Measurements from ENCODE around the gene LUM. TPM values are rescaled to one million over a fixed set of nuclear protein-coding genes. Genes with fewer than 3 reads are reported as not detected.

LUM gene
- total RNA-seq, 2 experiments from 2014 or later: not detected

DNA sequence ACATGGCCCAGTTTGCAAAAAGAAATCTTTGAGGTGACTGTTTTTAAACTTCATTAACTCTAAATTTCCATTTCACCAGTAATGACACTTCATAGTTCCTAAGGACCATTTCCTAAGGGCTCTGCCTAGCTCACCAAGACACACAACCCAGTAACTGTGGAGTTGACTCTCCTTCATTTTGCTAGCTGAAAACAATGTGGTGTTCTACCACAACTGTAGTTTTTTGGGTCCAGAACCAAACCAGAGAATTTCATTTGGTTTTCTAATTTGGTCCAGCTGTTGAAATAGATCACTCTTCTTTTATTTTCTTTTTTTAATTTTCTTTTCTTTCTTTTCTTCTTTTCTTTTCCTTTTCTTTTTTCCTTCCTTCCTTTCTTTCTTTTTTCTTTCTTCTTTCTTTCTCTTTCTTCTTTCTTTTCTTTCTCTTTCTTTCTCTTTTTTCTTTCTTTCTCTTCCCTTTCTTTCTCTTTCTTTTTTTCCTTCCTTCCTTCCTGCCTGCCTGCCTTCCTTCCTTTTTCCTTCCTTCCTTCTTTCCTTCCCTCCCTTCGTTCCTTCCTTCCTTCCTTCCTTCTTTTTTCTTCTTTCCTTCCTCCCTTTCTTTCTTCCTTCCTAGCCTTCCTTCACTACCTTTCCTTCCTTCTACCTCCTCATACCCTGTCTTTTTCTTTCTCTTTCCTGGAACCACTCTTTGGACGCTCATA is 18.5 kb upstream of the LUM start:
- H3K27me3 Mint-ChIP-seq (ENCODE audit: low read depth): no peaks in the 10 kb centered on the region
- H3K36me3 Mint-ChIP-seq (ENCODE audit: low read depth): no peaks in the 10 kb centered on the region
- H3K9me3 Mint-ChIP-seq (ENCODE audit: insufficient read depth): no peaks in the 10 kb centered on the region
- ATAC-seq (no peak), DNase-seq (no peak)
- no peak overlapping the region for H3K4me3 Mint-ChIP-seq
- ChIA-PET CTCF (no interaction called here), POLR2A (no interaction called here)
- H3K4me1 Mint-ChIP-seq (ENCODE audit: low read depth): no peaks in the 10 kb centered on the region
- H3K27ac Mint-ChIP-seq: no peak overlapping the region

DNA sequence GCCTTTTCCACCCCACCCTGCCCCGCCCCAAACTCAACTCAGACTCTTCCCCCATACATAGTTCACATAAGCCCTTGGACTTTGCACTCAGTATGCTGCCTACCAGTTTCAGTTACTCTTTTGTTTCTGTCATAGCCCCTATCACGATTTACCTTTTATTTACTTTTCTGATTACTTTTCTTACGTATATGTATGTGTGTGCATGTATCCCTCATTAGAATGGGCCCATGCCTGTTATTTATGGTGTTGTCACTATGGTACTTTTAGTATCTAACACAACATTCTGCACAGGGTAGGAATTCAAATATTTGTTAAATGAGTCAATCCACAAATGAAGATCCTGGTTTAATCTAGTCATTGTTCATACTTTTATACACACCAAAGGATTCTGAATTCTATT is 16.5 kb upstream of the LUM start:
- H3K4me1 Mint-ChIP-seq (ENCODE audit: low read depth): no peaks in the 10 kb centered on the region
- no peak for ATAC-seq
- no peak for DNase-seq
- CTCF ChIA-PET: no interaction called here
- no peaks in the 10 kb centered on the region for H3K36me3 Mint-ChIP-seq (ENCODE audit: low read depth)
- H3K27me3 Mint-ChIP-seq (ENCODE audit: low read depth): no peaks in the 10 kb centered on the region
- no peak overlapping the region for H3K27ac Mint-ChIP-seq
- no peak overlapping the region for H3K4me3 Mint-ChIP-seq
- POLR2A ChIA-PET: no interaction called here
- H3K9me3 Mint-ChIP-seq (ENCODE audit: insufficient read depth): no peaks in the 10 kb centered on the region

GRCh38 chr12:91127306-91127705 is 16.0 kb upstream of the LUM start:
- ATAC-seq (no peak), DNase-seq (no peak)
- no peaks in the 10 kb centered on the region for H3K4me1 Mint-ChIP-seq (ENCODE audit: low read depth)
- no peak overlapping the region for H3K27ac Mint-ChIP-seq
- no peak overlapping the region for H3K4me3 Mint-ChIP-seq
- H3K36me3 Mint-ChIP-seq (ENCODE audit: low read depth): no peaks in the 10 kb centered on the region
- POLR2A ChIA-PET: no interaction called here
- no peaks in the 10 kb centered on the region for H3K9me3 Mint-ChIP-seq (ENCODE audit: insufficient read depth)
- CTCF ChIA-PET: no interaction called here
- H3K27me3 Mint-ChIP-seq (ENCODE audit: low read depth): no peaks in the 10 kb centered on the region

- H3K27ac Mint-ChIP-seq: no peak overlapping the region
- no peak for DNase-seq
- no peaks in the 10 kb centered on the region for H3K9me3 Mint-ChIP-seq (ENCODE audit: insufficient read depth)
- CTCF ChIA-PET: no interaction called here
- no peaks in the 10 kb centered on the region for H3K4me1 Mint-ChIP-seq (ENCODE audit: low read depth)
- no peaks in the 10 kb centered on the region for H3K27me3 Mint-ChIP-seq (ENCODE audit: low read depth)
- no peak for ATAC-seq
- no peak overlapping the region for H3K4me3 Mint-ChIP-seq
- no peaks in the 10 kb centered on the region for H3K36me3 Mint-ChIP-seq (ENCODE audit: low read depth)
- POLR2A ChIA-PET: no interaction called here
Measured at GRCh38 chr12:91126516-91126915, 15.2 kb upstream of the LUM start.

DNA sequence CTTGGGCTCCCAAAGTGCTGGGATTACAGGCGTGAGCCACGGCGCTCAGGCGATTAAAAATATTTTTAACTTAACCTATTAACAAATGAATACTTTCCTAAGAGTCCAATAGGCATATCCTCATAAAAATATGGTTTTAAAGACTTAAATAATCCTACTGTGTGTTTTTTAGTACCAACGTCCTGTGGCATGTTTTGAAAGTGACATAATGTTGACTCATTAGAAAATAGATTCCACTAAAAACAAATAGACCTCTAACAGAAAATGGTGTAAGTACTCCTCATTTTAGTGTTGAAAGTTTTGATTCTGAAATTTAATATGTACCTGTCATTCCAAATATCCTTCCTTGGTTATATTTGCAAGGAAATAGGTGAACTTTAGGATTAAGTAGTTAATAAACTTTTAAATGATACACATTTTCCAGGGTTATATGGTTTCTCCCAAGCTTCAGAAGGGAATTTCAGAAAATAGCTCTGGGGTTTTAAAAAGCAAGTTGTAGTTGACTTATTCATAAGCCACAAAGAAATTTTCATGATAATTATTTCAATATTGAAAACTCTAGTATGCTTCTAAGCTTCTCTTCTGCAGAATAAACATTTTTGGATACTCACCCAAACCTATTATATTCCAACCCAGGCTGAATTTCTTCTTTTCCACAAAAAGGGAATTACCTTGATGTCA is 12.1 kb upstream of the LUM start:
- ChIA-PET CTCF (interaction anchor here (0.8 kb wide), 1 partner anchor 15 kb away, joined by 3 read pairs; no protein-coding TSS in a partner anchor), POLR2A (interaction anchor here (0.5 kb wide), 1 partner anchor 22 kb away, joined by 3 read pairs; no protein-coding TSS in a partner anchor)
- H3K4me1 Mint-ChIP-seq (ENCODE audit: low read depth): no peaks in the 10 kb centered on the region

GRCh38 chr12:91120781-91121180 is 9.5 kb upstream of the LUM start:
- DNase-seq (no peak), ATAC-seq (no peak)
- Mint-ChIP-seq H3K27ac (no peak overlapping the region), H3K36me3 (ENCODE audit: low read depth) (no peaks in the 10 kb centered on the region), H3K4me3 (no peak overlapping the region), H3K9me3 (ENCODE audit: insufficient read depth) (no peaks in the 10 kb centered on the region), H3K4me1 (ENCODE audit: low read depth) (no peaks in the 10 kb centered on the region), H3K27me3 (ENCODE audit: low read depth) (no peaks in the 10 kb centered on the region)
- CTCF ChIA-PET: no interaction called here
- POLR2A ChIA-PET: no interaction called here

More for the DNA sequence above, 12.1 kb upstream of the LUM start:
- DNase-seq: no peak
- Mint-ChIP-seq H3K9me3 (ENCODE audit: insufficient read depth) (no peaks in the 10 kb centered on the region), H3K27me3 (ENCODE audit: low read depth) (no peaks in the 10 kb centered on the region), H3K36me3 (ENCODE audit: low read depth) (no peaks in the 10 kb centered on the region), H3K4me3 (no peak overlapping the region), H3K27ac (no peak overlapping the region)
- no peak for ATAC-seq

DNA sequence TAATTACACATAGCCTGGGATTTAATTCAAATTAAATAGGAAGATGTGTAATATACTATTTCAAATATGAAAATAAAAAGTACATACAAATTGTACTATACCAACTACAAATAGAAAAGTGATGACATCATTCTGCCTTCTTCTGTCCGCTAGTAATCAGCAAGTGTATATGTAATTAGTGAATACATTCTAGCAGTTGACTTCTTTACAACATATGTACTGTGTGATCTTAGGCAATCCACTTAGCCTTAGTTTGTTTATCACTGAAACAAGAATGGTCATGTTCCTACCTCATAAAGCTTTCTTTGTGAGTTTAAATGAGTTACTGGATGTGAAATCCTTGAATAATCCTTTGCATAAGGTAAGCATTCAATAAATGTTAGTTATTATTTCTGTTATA is 7.8 kb upstream of the LUM start:
- CTCF ChIA-PET: interaction anchor here (0.9 kb wide), 1 partner anchor 11 kb away, joined by 3 read pairs; no protein-coding TSS in a partner anchor
- no peak for ATAC-seq
- no peaks in the 10 kb centered on the region for H3K9me3 Mint-ChIP-seq (ENCODE audit: insufficient read depth)
- H3K4me1 Mint-ChIP-seq (ENCODE audit: low read depth): no peaks in the 10 kb centered on the region
- no peak overlapping the region for H3K4me3 Mint-ChIP-seq
- POLR2A ChIA-PET: no interaction called here
- H3K27ac Mint-ChIP-seq: no peak overlapping the region
- H3K36me3 Mint-ChIP-seq (ENCODE audit: low read depth): no peaks in the 10 kb centered on the region
- DNase-seq: no peak
- no peaks in the 10 kb centered on the region for H3K27me3 Mint-ChIP-seq (ENCODE audit: low read depth)

DNA sequence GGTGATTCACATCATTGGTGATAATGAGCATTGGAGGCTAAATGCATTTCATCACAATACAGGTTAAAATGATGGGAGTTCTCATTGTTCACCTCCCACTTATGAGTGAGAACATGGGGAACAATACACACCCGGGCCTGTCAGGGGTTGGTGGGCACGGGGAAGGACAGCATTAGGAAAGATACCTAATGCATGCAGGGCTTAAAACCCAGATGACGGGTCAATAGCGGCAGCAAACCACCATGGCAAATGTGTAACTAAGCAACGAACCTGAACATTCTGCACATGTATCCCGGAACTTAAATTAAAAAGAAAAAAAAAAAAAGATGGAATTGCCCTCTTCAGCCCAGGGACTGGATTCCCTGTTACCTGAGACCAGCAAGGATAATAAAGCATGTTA is 2.3 kb upstream of the LUM start:
- CTCF ChIA-PET: no interaction called here
- Mint-ChIP-seq H3K9me3 (ENCODE audit: insufficient read depth) (no peaks in the 10 kb centered on the region), H3K27me3 (ENCODE audit: low read depth) (peaks cover 3% of the 10 kb centered on the region), H3K27ac (no peak overlapping the region), H3K4me1 (ENCODE audit: low read depth) (no peaks in the 10 kb centered on the region), H3K36me3 (ENCODE audit: low read depth) (no peaks in the 10 kb centered on the region), H3K4me3 (no peak overlapping the region)
- no peak for ATAC-seq
- POLR2A ChIA-PET: no interaction called here
- no peak for DNase-seq

DNA sequence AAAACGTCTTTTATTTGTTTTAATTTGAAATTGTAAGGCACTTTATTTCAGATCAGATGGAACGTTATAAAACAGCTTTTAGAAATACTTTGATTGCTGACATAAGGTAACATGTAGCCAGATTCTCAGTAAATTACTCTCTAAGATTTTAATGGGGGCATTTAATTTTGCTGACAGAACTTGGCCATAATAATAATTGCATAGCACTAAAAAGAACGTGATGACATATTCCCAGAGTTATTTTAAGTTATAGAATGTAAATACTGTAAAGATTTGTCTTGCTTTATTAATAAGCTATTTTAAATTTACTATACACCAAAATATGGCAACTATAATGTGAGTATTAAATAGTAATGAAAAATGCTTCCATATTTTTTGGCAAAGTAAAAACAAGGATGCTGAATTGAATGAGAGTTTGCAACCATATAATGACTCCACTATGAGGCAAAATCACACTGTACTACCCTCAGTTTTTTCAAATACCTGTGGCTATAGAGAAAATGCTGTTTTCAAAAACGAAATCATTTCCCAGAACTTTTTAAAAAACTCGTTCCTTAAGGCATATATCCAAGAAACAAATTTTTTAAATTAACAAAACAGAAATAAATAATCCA is 876 bp downstream of the LUM start:
- H3K27me3 Mint-ChIP-seq (ENCODE audit: low read depth): peaks cover 3% of the 10 kb centered on the region
- H3K4me1 Mint-ChIP-seq (ENCODE audit: low read depth): no peaks in the 10 kb centered on the region
- no peaks in the 10 kb centered on the region for H3K36me3 Mint-ChIP-seq (ENCODE audit: low read depth)
- no peak overlapping the region for H3K4me3 Mint-ChIP-seq
- CTCF ChIA-PET: interaction anchor here (0.6 to 4.5 kb wide), 5 partner anchors 11 to 165 kb away, joined by 3 to 31 read pairs (median 3); no protein-coding TSS in a partner anchor
- H3K9me3 Mint-ChIP-seq (ENCODE audit: insufficient read depth): no peaks in the 10 kb centered on the region
- DNase-seq (no peak), ATAC-seq (no peak)
- POLR2A ChIA-PET: interaction anchor here (0.6 kb wide), 1 partner anchor 328 kb away, joined by 3 read pairs; no protein-coding TSS in a partner anchor
- H3K27ac Mint-ChIP-seq: no peak overlapping the region

- Mint-ChIP-seq H3K4me1 (ENCODE audit: low read depth) (no peaks in the 10 kb centered on the region), H3K27me3 (ENCODE audit: low read depth) (peaks cover 3% of the 10 kb centered on the region), H3K9me3 (ENCODE audit: insufficient read depth) (no peaks in the 10 kb centered on the region), H3K27ac (no peak overlapping the region), H3K4me3 (no peak overlapping the region), H3K36me3 (ENCODE audit: low read depth) (no peaks in the 10 kb centered on the region)
- no peak for ATAC-seq
- POLR2A ChIA-PET: no interaction called here
- DNase-seq: no peak
- CTCF ChIA-PET: interaction anchor here (0.6 to 4.5 kb wide), 7 partner anchors 10 to 164 kb away, joined by 3 to 31 read pairs (median 3); no protein-coding TSS in a partner anchor
Measured at GRCh38 chr12:91109581-91110310, 1.5 kb downstream of the LUM start.

- Mint-ChIP-seq H3K4me3 (no peak overlapping the region), H3K9me3 (ENCODE audit: insufficient read depth) (no peaks in the 10 kb centered on the region), H3K4me1 (ENCODE audit: low read depth) (no peaks in the 10 kb centered on the region), H3K27me3 (ENCODE audit: low read depth) (peaks cover 3% of the 10 kb centered on the region), H3K27ac (no peak overlapping the region), H3K36me3 (ENCODE audit: low read depth) (no peaks in the 10 kb centered on the region)
- CTCF ChIA-PET: interaction anchor here (0.7 to 4.5 kb wide), 19 partner anchors 10 to 1566 kb away, joined by 3 to 31 read pairs (median 5); no protein-coding TSS in a partner anchor
- ATAC-seq: peak; percentile 70
- POLR2A ChIA-PET: no interaction called here
- peak; percentile 67 for DNase-seq
Measured at GRCh38 chr12:91109148-91109564, 2.1 kb downstream of the LUM start.
